MM.1S (cell line): ENCODE results near the gene HS1BP3.

Experiments used
- CTCF ChIP-seq: fragments of 300-600 bp; sonication (generic); IDR thresholded peaks from 2 replicates; pipeline ENCODE4 v1.5.1; 2016; ENCODE audit warnings: antibody characterized with exemption, low read length, mixed read lengths
- EZH2 ChIP-seq: fragments of 300-600 bp; sonication (generic); optimal IDR thresholded peaks from 2 replicates; pipeline ENCODE3; 2017; ENCODE audit warnings: low read depth, mild to moderate bottlenecking, antibody characterized with exemption, low read length, mixed read lengths

GRCh38 chr2:20698916-20699613 is 48.2 kb upstream of the HS1BP3 start:
- TF ChIP-seq EZH2 (no peak), CTCF (no peak)
